Effector memory CD4-positive, alpha-beta T cell (primary cell): ENCODE data around the gene PLGRKT.
A peak's percentile ranks its signal among the peaks of the same experiment; 100 is the strongest.
"Not testable (repeated sequence)": the region's sequence is repeated elsewhere in the genome, so short reads cannot be mapped to it uniquely, and the experiment has no call there.

Experiments
- DNase-seq, 3 donors: peaks; one replicate each; pipeline ENCODE4 v3.0.0-alpha.2; 2020
- H3K27ac ChIP-seq: 2 replicates; pipeline ENCODE4 v1.7.0; 2013; ENCODE audit warnings: mild to moderate bottlenecking, low read length, moderate library complexity; ENCODE audit not compliant: insufficient read depth, poor library complexity, severe bottlenecking
- H3K27me3 ChIP-seq: replicated peaks from 2 replicates; pipeline ENCODE4 v1.7.0; 2013; ENCODE audit warnings: mild to moderate bottlenecking, low read length; ENCODE audit not compliant: insufficient read depth, control insufficient read depth, poor library complexity, severe bottlenecking
- H3K36me3 ChIP-seq: 2 replicates; pipeline ENCODE4 v1.7.0; 2013; ENCODE audit warnings: mild to moderate bottlenecking, low read length, moderate library complexity; ENCODE audit not compliant: control insufficient read depth, insufficient read depth
- H3K4me1 ChIP-seq: 2 replicates; pipeline ENCODE4 v1.7.0; 2013; ENCODE audit warnings: low read length, mild to moderate bottlenecking; ENCODE audit not compliant: control insufficient read depth, insufficient read depth, poor library complexity, severe bottlenecking
- H3K4me3 ChIP-seq: 2 replicates; pipeline ENCODE4 v1.7.0; 2013; ENCODE audit warnings: low read length, low read depth, mild to moderate bottlenecking; ENCODE audit not compliant: insufficient read depth, poor library complexity, severe bottlenecking
- H3K9me3 ChIP-seq: 2 replicates; pipeline ENCODE4 v1.7.0; 2013; ENCODE audit warnings: mild to moderate bottlenecking, low read length, moderate library complexity; ENCODE audit not compliant: control insufficient read depth

PLGRKT gene

GRCh38 chr9:5445886-5446285 is 8.2 kb upstream of the PLGRKT start:
- H3K4me3 ChIP-seq = no peak overlapping the region
- H3K4me1 ChIP-seq = peaks cover 17% of the 10 kb centered on the region
- no peaks in the 10 kb centered on the region for H3K36me3 ChIP-seq
- no peaks in the 10 kb centered on the region for H3K27me3 ChIP-seq
- no peaks in the 10 kb centered on the region for H3K9me3 ChIP-seq
- no peak overlapping the region for H3K27ac ChIP-seq
- no peak for DNase-seq

- peaks cover 17% of the 10 kb centered on the region for H3K4me1 ChIP-seq
- not testable (repeated sequence) for H3K9me3 ChIP-seq, H3K27me3 ChIP-seq, H3K27ac ChIP-seq, DNase-seq, H3K36me3 ChIP-seq, H3K4me3 ChIP-seq
Observed at GRCh38 chr9:5445096-5445495, 7.4 kb upstream of the PLGRKT start.

- H3K36me3 ChIP-seq = no peaks in the 10 kb centered on the region
- H3K4me3 ChIP-seq = no peak overlapping the region
- H3K27me3 ChIP-seq = no peaks in the 10 kb centered on the region
- no peak for DNase-seq
- no peaks in the 10 kb centered on the region for H3K9me3 ChIP-seq
- H3K4me1 ChIP-seq = peaks cover 10% of the 10 kb centered on the region
- no peak overlapping the region for H3K27ac ChIP-seq
Observed at GRCh38 chr9:5443850-5444249, 6.1 kb upstream of the PLGRKT start.

- no peak overlapping the region for H3K4me3 ChIP-seq
- DNase-seq = no peak
- no peaks in the 10 kb centered on the region for H3K36me3 ChIP-seq
- peaks cover 20% of the 10 kb centered on the region for H3K4me1 ChIP-seq
- no peak overlapping the region for H3K27ac ChIP-seq
- H3K9me3 ChIP-seq = no peaks in the 10 kb centered on the region
- H3K27me3 ChIP-seq = no peaks in the 10 kb centered on the region
Observed at GRCh38 chr9:5442400-5443011, 4.8 kb upstream of the PLGRKT start.

- DNase-seq = no peak
- Histone ChIP-seq H3K4me3 (no peak overlapping the region), H3K4me1 (peaks cover 11% of the 10 kb centered on the region), H3K36me3 (no peaks in the 10 kb centered on the region), H3K9me3 (no peaks in the 10 kb centered on the region), H3K27me3 (no peaks in the 10 kb centered on the region), H3K27ac (no peak overlapping the region)
Observed at GRCh38 chr9:5441043-5441442, 3.3 kb upstream of the PLGRKT start.

- Histone ChIP-seq H3K36me3 (no peaks in the 10 kb centered on the region), H3K4me3 (no peak overlapping the region), H3K4me1 (peaks cover 11% of the 10 kb centered on the region), H3K9me3 (no peaks in the 10 kb centered on the region), H3K27me3 (no peaks in the 10 kb centered on the region), H3K27ac (no peak overlapping the region)
- no peak for DNase-seq
Observed at GRCh38 chr9:5440426-5440825, 2.7 kb upstream of the PLGRKT start.

GRCh38 chr9:5438301-5439162 is 807 bp upstream of the PLGRKT start:
- Histone ChIP-seq H3K9me3 (no peaks in the 10 kb centered on the region), H3K4me1 (peaks cover 11% of the 10 kb centered on the region), H3K4me3 (peak overlapping the region; percentile 72), H3K27me3 (no peaks in the 10 kb centered on the region), H3K36me3 (peaks cover 3% of the 10 kb centered on the region), H3K27ac (peak overlapping the region; percentile 95)
- peak; percentile 51 to 56 (median 52) for DNase-seq

- Histone ChIP-seq H3K4me1 (peaks cover 11% of the 10 kb centered on the region), H3K9me3 (no peaks in the 10 kb centered on the region), H3K27me3 (no peaks in the 10 kb centered on the region), H3K4me3 (no peak overlapping the region), H3K36me3 (peaks cover 7% of the 10 kb centered on the region), H3K27ac (peak overlapping the region; percentile 95)
- no peak for DNase-seq
Observed at GRCh38 chr9:5436441-5436840, 1.3 kb downstream of the PLGRKT start.

- no peak for DNase-seq
- H3K4me3 ChIP-seq = no peak overlapping the region
Observed at GRCh38 chr9:5435912-5436311, 1.8 kb downstream of the PLGRKT start.

More at GRCh38 chr9:5435912-5436311, 1.8 kb downstream of the PLGRKT start:
- Histone ChIP-seq H3K4me1 (peaks cover 11% of the 10 kb centered on the region), H3K27ac (no peak overlapping the region), H3K9me3 (no peaks in the 10 kb centered on the region), H3K27me3 (no peaks in the 10 kb centered on the region), H3K36me3 (peaks cover 7% of the 10 kb centered on the region)
